Bronchial epithelial cell (primary cell): ENCODE results near the gene YPEL4. TPM values are rescaled to one million over a fixed set of nuclear protein-coding genes. Genes with fewer than 3 reads are reported as not detected.

Experiments
- DNase-seq: peaks from one replicate; pipeline ENCODE4 v3.0.0-alpha.2; 2010; ENCODE audit warnings: low read depth
- FAIRE-seq: peaks from 2 replicates; lab custom pipeline; 2011; peaks lifted over from hg19 to GRCh38; lab: Jason Lieb, UNC
- H3K27me3 ChIP-seq: 2 replicates; pipeline ENCODE4 v1.5.1; 2011; ENCODE audit warnings: low read length; ENCODE audit not compliant: control insufficient read depth, insufficient read depth
- H3K36me3 ChIP-seq: 2 replicates; pipeline ENCODE4 v1.5.1; 2011; ENCODE audit warnings: low read length; ENCODE audit not compliant: control insufficient read depth, insufficient read depth
- H3K4me3 ChIP-seq: 2 replicates; pipeline ENCODE4 v1.5.1; 2011; ENCODE audit warnings: mild to moderate bottlenecking, low read depth, low read length, control low read depth
- CTCF ChIP-seq: IDR thresholded peaks from 2 replicates; pipeline ENCODE4 v1.5.1; 2011; ENCODE audit warnings: mild to moderate bottlenecking, moderate library complexity, low read length, control low read depth, inconsistent platforms; ENCODE audit not compliant: insufficient read depth, severe bottlenecking
- total RNA-seq: library from RNA; depleted of rRNA; stranded (reverse); fragments of >200 nt; gene quantifications from 2 replicates; pipeline ENCODE4 v1.2.1, GENCODE V29; 2014

YPEL4 gene
- total RNA-seq, 1 donor from 2014 or later: 0.26 TPM

DNA sequence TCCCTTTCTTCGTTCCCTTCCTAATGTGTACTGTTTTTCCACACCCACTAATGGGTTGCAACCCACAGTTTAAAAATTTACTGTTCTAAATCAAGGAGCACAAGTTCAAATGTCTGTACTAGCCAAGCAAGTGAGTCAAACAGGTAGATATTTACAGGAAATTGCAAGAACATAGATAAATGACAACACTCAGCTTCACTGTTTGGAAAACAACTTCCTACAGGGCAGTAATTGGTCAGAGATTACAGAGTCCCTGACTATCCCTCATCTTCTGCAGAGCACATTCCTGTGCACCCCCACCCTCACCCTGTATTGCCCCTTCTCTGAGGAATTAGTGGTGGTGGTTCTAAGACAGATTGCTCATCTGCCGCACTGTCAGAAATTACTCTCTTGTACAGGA is 50.3 kb downstream of the YPEL4 start:
- TF ChIP-seq CTCF: no peak
- no peak overlapping the region for H3K4me3 ChIP-seq
- H3K27me3 ChIP-seq: peaks cover 2% of the 10 kb centered on the region
- DNase-seq (peak; percentile 42), FAIRE-seq (peak; percentile 13)
- no peaks in the 10 kb centered on the region for H3K36me3 ChIP-seq

DNA sequence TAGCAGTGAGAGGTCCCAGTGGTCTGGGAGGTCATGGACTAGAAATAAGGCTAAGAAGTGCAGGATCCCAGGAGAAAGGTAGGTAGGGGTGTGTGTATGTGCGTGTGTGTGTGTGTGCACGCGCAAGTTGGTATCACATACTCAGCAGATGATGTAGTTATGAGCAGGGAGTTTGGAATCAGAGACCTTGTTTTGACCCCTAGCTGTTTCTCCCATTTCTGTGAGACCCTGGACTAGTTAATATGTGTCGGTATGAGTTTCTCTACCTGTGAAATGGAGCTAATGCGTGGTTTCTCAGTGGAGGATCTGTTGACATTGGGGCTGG is 50.9 kb downstream of the YPEL4 start:
- Histone ChIP-seq H3K27me3 (peaks cover 2% of the 10 kb centered on the region), H3K36me3 (no peaks in the 10 kb centered on the region), H3K4me3 (no peak overlapping the region)
- TF ChIP-seq CTCF: no peak
- FAIRE-seq (no peak), DNase-seq (peak; percentile 39)

GRCh38 chr11:57597916-57598830 is 51.5 kb downstream of the YPEL4 start:
- Histone ChIP-seq H3K4me3 (peak overlapping the region; percentile 33), H3K36me3 (no peaks in the 10 kb centered on the region), H3K27me3 (peaks cover 2% of the 10 kb centered on the region)
- TF ChIP-seq CTCF: no peak
- DNase-seq (peak; percentile 13), FAIRE-seq (no peak)

- Histone ChIP-seq H3K27me3 (peaks cover 2% of the 10 kb centered on the region), H3K36me3 (no peaks in the 10 kb centered on the region), H3K4me3 (peak within 1 kb of the TSS; percentile 33)
- DNase-seq: no peak
- no peak for TF ChIP-seq CTCF
- no peak for FAIRE-seq
These were observed 52.2 kb downstream of the YPEL4 start, which contains the start of gene SERPING1 for GRCh38 chr11:57597461-57597915. SERPING1 (plus strand) TSS chr11:57597685; CDS start chr11:57598271, 586 bp downstream.

- no peaks in the 10 kb centered on the region for H3K36me3 ChIP-seq
- no peak overlapping the region for H3K4me3 ChIP-seq
- TF ChIP-seq CTCF: no peak
- peaks cover 2% of the 10 kb centered on the region for H3K27me3 ChIP-seq
- DNase-seq (no peak), FAIRE-seq (no peak)
These were observed 53.3 kb downstream of the YPEL4 start for GRCh38 chr11:57596266-57596885.

Other genes starting within 250 kb of the YPEL4 start
- 1.8 and 3.2 TPM in 2 replicates for gene SLC43A3, start 222.8 kb downstream of the YPEL4 start, total RNA-seq
- gene RTN4RL2, start 189.4 kb downstream of the YPEL4 start, total RNA-seq: not detected in 2 replicates
- gene SLC43A1, start 134.2 kb downstream of the YPEL4 start, total RNA-seq: 1.0 and 1.3 TPM in 2 replicates
- gene TIMM10, start 119.2 kb downstream of the YPEL4 start, total RNA-seq: 71.2 and 86.9 TPM in 2 replicates
- gene SMTNL1, start 112.3 kb downstream of the YPEL4 start, total RNA-seq: not detected in 2 replicates
- 7.4 and 13.6 TPM in 2 replicates for gene UBE2L6, start 82.2 kb downstream of the YPEL4 start, total RNA-seq
- gene SERPING1, start 52.2 kb downstream of the YPEL4 start, total RNA-seq: 1.3 and 2.0 TPM in 2 replicates
- gene CLP1, start 7.8 kb upstream of the YPEL4 start, total RNA-seq: 15.7 and 28.2 TPM in 2 replicates
- gene ZDHHC5, start 18.2 kb upstream of the YPEL4 start, total RNA-seq: 30.3 and 43.5 TPM in 2 replicates
- gene MED19, start 62.3 kb upstream of the YPEL4 start, total RNA-seq: 13.2 and 17.2 TPM in 2 replicates
- gene TMX2, start 62.7 kb upstream of the YPEL4 start, total RNA-seq: 70.5 and 71.3 TPM in 2 replicates
- 89.4 and 139 TPM in 2 replicates for gene SELENOH, start 91.6 kb upstream of the YPEL4 start, total RNA-seq
- not detected in 2 replicates for gene BTBD18, start 101.9 kb upstream of the YPEL4 start, total RNA-seq
- 131 and 227 TPM in 2 replicates for gene CTNND1, start 111.9 kb upstream of the YPEL4 start, total RNA-seq